Neural progenitor cell (in vitro differentiated cells): ENCODE measurements around the gene LDLRAD4.

Experiments used
- CTCF ChIP-seq: fragments of 200-600 bp; sonication (generic); IDR thresholded peaks from 2 replicates; pipeline ENCODE4 v1.5.1; 2017; ENCODE audit warnings: antibody characterized with exemption, mild to moderate bottlenecking
- EZH2phosphoT487 ChIP-seq: fragments of 200-600 bp; sonication (generic); IDR thresholded peaks from 2 replicates; pipeline ENCODE4 v1.6.1; 2017; ENCODE audit warnings: antibody characterized with exemption

GRCh38 chr18:13246591-13246990 is 28.0 kb downstream of the LDLRAD4 start:
- TF ChIP-seq CTCF (no peak), EZH2phosphoT487 (no peak)
